ENCODE results near the gene CTDSP2. TPM values are rescaled to one million over a fixed set of nuclear protein-coding genes. Genes with fewer than 3 reads are reported as not detected.

CTDSP2 gene
- total RNA-seq, 1 experiment from 2014 or later: 26.9 TPM

Other genes starting within 250 kb of the CTDSP2 start
- gene DTX3, start 241.9 kb downstream of the CTDSP2 start, total RNA-seq (2014; rRNA removed; shearing (Covaris generic)): 13.6 and 21.3 TPM in 2 replicates
- 20.6 and 23.0 TPM in 2 replicates for gene ARHGEF25, start 235.3 kb downstream of the CTDSP2 start, total RNA-seq (2014; rRNA removed; shearing (Covaris generic))
- 61.9 and 82.6 TPM in 2 replicates for gene B4GALNT1, start 213.5 kb downstream of the CTDSP2 start, total RNA-seq (2014; rRNA removed; shearing (Covaris generic))
- 103 and 144 TPM in 2 replicates for gene OS9, start 152.6 kb downstream of the CTDSP2 start, total RNA-seq (2014; rRNA removed; shearing (Covaris generic))
- 0.02 and 0.55 TPM in 2 replicates for gene AGAP2, start 108.0 kb downstream of the CTDSP2 start, total RNA-seq (2014; rRNA removed; shearing (Covaris generic))
- 31.2 and 33.3 TPM in 2 replicates for gene TSPAN31, start 101.7 kb downstream of the CTDSP2 start, total RNA-seq (2014; rRNA removed; shearing (Covaris generic))
- 300 and 506 TPM in 2 replicates for gene CDK4, start 94.4 kb downstream of the CTDSP2 start, total RNA-seq (2014; rRNA removed; shearing (Covaris generic))
- 10.5 and 12.9 TPM in 2 replicates for gene MARCHF9, start 91.6 kb downstream of the CTDSP2 start, total RNA-seq (2014; rRNA removed; shearing (Covaris generic))
- gene CYP27B1, start 79.7 kb downstream of the CTDSP2 start, total RNA-seq (2014; rRNA removed; shearing (Covaris generic)): 0.90 and 2.1 TPM in 2 replicates
- 4.3 and 5.1 TPM in 2 replicates for gene METTL1, start 74.6 kb downstream of the CTDSP2 start, total RNA-seq (2014; rRNA removed; shearing (Covaris generic))
- gene EEF1AKMT3, start 74.1 kb downstream of the CTDSP2 start, total RNA-seq (2014; rRNA removed; shearing (Covaris generic)): 3.3 and 7.8 TPM in 2 replicates
- gene TSFM, start 63.9 kb downstream of the CTDSP2 start, total RNA-seq (2014; rRNA removed; shearing (Covaris generic)): 51.0 and 54.8 TPM in 2 replicates
- 0.41 and 0.98 TPM in 2 replicates for gene AVIL, start 28.0 kb downstream of the CTDSP2 start, total RNA-seq (2014; rRNA removed; shearing (Covaris generic))
- gene ATP23, start 94.8 kb upstream of the CTDSP2 start, total RNA-seq (2014; rRNA removed; shearing (Covaris generic)): 15.7 and 17.7 TPM in 2 replicates

Measured in A172 (cell line).